ENCODE data around the gene PKD1L1. TPM values are rescaled to one million over a fixed set of nuclear protein-coding genes. Genes with fewer than 3 reads are reported as not detected.

Gene PKD1L1
- total and polyA plus RNA-seq, 7 donors, result 0.16 to 1.2 (median 0.63) TPM; not detected in 1

DNA sequence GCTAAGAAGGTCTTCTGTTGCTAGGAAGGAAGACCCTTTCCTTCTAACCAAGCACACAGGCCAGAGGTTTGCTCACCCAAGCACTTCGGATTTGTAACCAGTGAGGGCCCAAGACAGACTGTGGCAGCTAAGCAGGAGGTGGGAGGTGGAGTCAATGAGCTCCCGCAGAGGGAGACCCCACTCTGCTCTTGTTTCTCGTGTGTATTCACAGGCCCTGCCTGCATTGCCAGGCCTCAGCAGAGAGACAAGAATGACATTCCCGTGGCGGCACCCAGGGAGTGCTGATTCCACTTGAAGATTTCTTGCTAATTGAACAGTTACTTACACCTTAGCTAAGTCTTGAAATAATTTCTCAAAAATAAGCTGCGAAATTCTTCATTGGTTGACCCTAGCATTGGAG lies 13.4 kb downstream of the PKD1L1 start:
- H3K4me1 ChIP-seq, result no peaks in the 10 kb centered on the region
- intact Hi-C loops (cut with DNase I), result no loop called here
- H3K36me3 ChIP-seq, result no peaks in the 10 kb centered on the region
- TF ChIP-seq EP300 (IDR thresholded peaks at IDR 0.05) (no peak), POLR2A (IDR thresholded peaks at IDR 0.05) (no peak), POLR2AphosphoS5 (IDR thresholded peaks at IDR 0.05) (no peak)
- TF ChIP-seq, protein P1, sequence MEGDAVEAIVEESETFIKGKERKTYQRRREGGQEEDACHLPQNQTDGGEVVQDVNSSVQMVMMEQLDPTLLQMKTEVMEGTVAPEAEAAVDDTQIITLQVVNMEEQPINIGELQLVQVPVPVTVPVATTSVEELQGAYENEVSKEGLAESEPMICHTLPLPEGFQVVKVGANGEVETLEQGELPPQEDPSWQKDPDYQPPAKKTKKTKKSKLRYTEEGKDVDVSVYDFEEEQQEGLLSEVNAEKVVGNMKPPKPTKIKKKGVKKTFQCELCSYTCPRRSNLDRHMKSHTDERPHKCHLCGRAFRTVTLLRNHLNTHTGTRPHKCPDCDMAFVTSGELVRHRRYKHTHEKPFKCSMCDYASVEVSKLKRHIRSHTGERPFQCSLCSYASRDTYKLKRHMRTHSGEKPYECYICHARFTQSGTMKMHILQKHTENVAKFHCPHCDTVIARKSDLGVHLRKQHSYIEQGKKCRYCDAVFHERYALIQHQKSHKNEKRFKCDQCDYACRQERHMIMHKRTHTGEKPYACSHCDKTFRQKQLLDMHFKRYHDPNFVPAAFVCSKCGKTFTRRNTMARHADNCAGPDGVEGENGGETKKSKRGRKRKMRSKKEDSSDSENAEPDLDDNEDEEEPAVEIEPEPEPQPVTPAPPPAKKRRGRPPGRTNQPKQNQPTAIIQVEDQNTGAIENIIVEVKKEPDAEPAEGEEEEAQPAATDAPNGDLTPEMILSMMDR (IDR thresholded peaks at IDR 0.05), result no peak
- WGBS, 2 donors, result 91 to 92% methylated on average over 6 of the region's 6 CpGs
- no peak for DNase-seq
- H3K27me3 ChIP-seq, result no peaks in the 10 kb centered on the region
- H3K9me3 ChIP-seq, result no peaks in the 10 kb centered on the region
- H3K27ac ChIP-seq, result no peak overlapping the region
- no peak overlapping the region for H3K4me3 ChIP-seq

DNA sequence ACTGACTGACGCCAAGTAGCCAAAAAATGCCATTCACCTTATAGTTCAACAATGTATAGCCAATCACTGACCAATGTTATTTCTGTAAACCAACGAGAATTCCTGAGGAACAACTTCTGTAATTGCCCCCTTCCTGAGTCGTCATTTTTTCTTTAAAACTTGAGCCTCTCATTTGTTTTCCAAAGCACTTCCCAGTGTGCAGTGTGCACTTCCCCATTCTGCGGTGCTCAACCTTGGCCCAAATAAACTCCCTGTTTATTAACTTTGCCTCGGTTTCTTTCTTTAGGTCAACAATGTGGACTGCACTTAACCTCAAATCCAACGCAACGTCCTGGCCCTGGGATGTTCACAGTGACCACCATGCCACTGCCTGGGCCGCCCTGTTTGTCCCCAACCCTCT lies 15.1 kb downstream of the PKD1L1 start:
- TF ChIP-seq EP300 (IDR thresholded peaks at IDR 0.05), result no peak
- no peak for TF ChIP-seq POLR2AphosphoS5 (IDR thresholded peaks at IDR 0.05)
- TF ChIP-seq, protein P1 (IDR thresholded peaks at IDR 0.05), result no peak
- no peak for TF ChIP-seq POLR2A (IDR thresholded peaks at IDR 0.05)
- Histone ChIP-seq H3K27ac (no peak overlapping the region), H3K27me3 (no peaks in the 10 kb centered on the region), H3K4me3 (no peak overlapping the region), H3K36me3 (no peaks in the 10 kb centered on the region), H3K4me1 (no peaks in the 10 kb centered on the region), H3K9me3 (no peaks in the 10 kb centered on the region)
- WGBS, 2 donors, result 80 to 90% methylated on average over 8 of the region's 8 CpGs
- DNase-seq, result no peak
- intact Hi-C loops (cut with DNase I), result no loop called here

DNA sequence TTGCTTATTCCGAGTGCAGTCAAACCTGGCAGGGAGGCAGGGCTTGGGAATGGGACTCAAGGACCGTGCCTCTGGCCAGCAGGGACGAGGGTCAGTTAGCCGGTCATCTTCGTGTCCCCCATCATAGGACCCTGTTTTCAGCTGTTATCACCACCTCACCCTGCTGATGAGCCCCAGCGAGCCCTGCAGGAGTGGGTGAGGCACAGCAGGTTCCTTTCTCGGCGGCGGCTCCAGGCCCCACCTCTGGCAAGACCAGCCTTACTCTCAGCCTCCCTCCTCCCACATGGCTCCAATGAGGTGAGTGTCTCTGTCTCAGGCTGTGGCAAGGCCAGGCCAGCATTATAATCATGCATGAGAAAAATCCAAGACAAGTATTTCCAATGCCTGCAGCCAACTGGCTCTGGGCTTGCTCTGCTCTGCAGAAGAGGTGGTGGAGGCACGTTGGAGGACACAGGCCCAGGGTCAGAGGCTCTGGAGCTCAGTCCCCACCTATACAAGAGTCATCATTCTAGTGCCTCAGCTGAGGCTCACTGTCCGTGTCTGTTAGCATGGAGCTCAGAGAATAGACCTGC lies 15.7 kb downstream of the PKD1L1 start:
- H3K4me1 ChIP-seq, result no peaks in the 10 kb centered on the region
- H3K9me3 ChIP-seq, result no peaks in the 10 kb centered on the region
- 92 to 93% methylated on average over 11 of the region's 11 CpGs for WGBS, 2 donors
- intact Hi-C loops (cut with DNase I), result no loop called here
- no peak overlapping the region for H3K4me3 ChIP-seq
- no peaks in the 10 kb centered on the region for H3K27me3 ChIP-seq
- DNase-seq, result no peak
- no peaks in the 10 kb centered on the region for H3K36me3 ChIP-seq
- no peak overlapping the region for H3K27ac ChIP-seq
- TF ChIP-seq POLR2AphosphoS5 (IDR thresholded peaks at IDR 0.05) (no peak), EP300 (IDR thresholded peaks at IDR 0.05) (no peak), POLR2A (IDR thresholded peaks at IDR 0.05) (no peak)
- TF ChIP-seq, protein P1 (IDR thresholded peaks at IDR 0.05), result no peak

DNA sequence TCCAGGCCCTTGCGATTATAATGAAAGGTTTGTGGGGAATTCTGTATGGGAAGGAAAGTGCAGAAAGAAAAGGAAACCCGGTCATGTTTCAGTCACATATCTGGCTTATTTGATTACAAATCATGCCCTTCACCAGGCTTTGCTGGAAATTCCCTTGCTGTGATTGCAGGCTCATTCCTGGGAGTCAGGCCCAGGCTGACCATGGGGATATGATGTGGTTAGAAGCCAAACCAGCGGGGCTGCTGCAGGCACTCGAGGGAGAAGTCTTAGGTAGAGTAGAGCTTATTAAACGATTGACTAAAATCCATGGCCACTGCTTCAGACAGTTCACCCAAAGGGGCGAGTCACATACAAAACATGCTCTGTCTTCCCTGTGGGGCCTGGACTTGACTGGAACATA lies 16.2 kb downstream of the PKD1L1 start:
- TF ChIP-seq, protein P1 (IDR thresholded peaks at IDR 0.05), result no peak
- TF ChIP-seq EP300 (IDR thresholded peaks at IDR 0.05) (no peak), POLR2A (IDR thresholded peaks at IDR 0.05) (no peak), POLR2AphosphoS5 (IDR thresholded peaks at IDR 0.05) (no peak)
- 70 to 79% methylated on average over 6 of the region's 6 CpGs for WGBS, 2 donors
- no peak overlapping the region for H3K4me3 ChIP-seq
- H3K9me3 ChIP-seq, result no peaks in the 10 kb centered on the region
- no peaks in the 10 kb centered on the region for H3K27me3 ChIP-seq
- no peak overlapping the region for H3K27ac ChIP-seq
- no peak for DNase-seq
- H3K36me3 ChIP-seq, result no peaks in the 10 kb centered on the region
- H3K4me1 ChIP-seq, result no peaks in the 10 kb centered on the region
- intact Hi-C loops (cut with DNase I), result no loop called here

Measured in sigmoid colon (tissue), 7 donors.